Stimulated activated naive CD4-positive, alpha-beta T cell treated with Interleukin-2 at 50 U/mL for 16 hours (primary cell): ENCODE results near the gene H6PD.

Experiments used
- DNase-seq: peaks from one replicate; lab custom pipeline; 2025; lab: John Stamatoyannopoulos, UW

Gene H6PD

DNA sequence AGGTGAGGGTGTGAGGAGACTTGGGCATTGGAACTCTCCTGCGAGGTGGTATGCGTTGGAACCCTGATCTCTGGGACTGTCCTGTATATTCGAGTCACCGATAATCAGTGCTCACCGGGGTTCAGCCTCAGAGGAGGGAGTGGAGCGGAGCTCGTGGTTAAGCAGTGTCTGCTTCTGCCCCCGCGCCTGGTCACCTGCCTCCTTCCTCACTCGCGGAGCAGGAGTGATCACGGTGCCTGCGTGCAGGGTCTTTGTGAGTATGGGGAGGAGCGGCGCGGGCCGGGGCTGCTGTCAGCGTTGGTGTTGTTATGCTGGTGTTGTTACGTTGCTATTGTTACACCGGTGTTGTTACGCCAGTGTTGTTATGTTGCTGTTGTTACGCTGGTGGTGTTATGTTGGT lies 23.3 kb downstream of the H6PD start:
- no peak for DNase-seq

DNA sequence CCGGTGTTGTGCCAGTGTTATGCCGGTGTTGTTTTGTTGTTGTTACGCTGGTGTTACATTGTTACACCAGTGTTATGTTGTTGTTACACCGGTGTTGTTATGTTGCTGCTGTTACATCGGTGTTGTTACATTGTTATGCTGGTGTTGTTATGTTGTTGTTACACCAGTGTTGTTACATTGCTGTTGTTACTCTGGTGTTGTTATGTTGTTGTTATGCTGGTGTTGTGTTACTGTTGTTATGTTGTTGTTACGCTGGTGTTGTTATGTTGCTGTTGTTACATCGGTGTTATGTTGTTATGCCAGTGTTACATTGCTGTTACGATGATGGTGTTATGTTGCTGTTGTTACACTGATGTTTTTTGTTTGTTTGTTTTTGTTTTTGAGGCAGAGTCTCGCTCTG lies 24.1 kb downstream of the H6PD start:
- DNase-seq: no peak

GRCh38 chr1:9260059-9260766 lies 25.6 kb downstream of the H6PD start:
- no peak for DNase-seq

- no peak for DNase-seq
Observed at GRCh38 chr1:9261496-9261895, 26.9 kb downstream of the H6PD start.

DNA sequence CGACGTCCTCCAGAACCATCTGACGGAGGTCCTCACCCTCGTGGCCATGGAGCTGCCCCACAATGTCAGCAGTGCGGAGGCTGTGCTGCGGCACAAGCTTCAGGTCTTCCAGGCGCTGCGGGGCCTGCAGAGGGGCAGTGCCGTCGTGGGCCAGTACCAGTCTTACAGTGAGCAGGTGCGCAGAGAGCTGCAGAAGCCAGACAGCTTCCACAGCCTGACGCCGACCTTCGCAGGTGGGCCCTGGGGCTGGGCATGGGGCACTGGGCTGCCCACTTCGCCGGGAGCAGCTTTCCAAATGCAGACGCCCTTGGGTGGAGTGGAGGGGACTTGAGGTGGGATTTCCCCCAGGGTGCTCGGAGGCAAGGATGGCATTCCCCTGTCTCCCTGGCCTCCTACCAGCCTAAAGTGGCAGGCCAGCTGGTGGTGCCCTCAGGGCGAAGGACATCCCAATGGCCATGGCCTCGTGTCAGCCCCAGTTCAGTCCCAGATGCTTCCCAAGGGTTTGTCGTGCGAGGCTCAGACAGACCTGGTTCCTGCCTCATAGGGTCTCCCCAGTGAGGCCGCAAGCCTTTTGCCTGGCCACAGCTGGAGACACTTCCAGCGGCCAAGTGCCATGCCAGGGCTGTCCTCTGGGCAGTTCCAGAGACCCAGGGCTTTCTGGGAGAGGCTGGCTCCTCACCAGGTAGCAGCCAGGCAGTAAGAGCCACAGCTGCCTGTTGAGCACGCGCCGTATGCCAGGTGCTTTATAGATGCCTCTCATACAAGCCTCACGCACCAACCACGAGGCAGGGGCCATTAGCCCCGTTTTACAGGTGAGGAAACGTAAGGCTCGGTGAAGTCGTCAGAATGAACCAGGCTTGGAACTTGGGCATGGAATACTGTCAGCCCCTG lies 27.8 kb downstream of the H6PD start:
- DNase-seq: no peak

- no peak for DNase-seq
Observed at GRCh38 chr1:9263276-9263855, 28.8 kb downstream of the H6PD start.

- DNase-seq: no peak
Observed at GRCh38 chr1:9263984-9264872, 29.7 kb downstream of the H6PD start.

GRCh38 chr1:9265037-9265436 lies 30.5 kb downstream of the H6PD start:
- no peak for DNase-seq

DNA sequence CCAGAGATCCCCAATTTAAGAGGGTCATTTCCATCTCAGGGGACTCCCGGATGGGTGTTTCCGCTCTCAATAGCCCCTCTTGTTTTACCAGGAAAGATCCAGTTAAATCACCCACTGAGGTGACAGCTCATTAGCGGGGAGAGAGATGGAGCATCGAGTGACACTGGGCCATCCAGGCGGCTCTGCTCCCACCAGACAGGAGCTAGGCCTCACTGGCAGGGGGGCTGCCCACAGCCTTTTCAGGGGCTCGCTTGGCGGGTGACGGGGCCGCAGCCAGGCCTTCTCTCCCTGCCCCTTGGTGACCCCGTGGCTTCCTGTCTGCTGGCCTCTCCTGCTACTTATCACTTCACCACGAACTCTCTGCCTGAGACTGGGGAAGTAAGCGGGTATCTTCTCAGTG lies 31.4 kb downstream of the H6PD start:
- no peak for DNase-seq

DNA sequence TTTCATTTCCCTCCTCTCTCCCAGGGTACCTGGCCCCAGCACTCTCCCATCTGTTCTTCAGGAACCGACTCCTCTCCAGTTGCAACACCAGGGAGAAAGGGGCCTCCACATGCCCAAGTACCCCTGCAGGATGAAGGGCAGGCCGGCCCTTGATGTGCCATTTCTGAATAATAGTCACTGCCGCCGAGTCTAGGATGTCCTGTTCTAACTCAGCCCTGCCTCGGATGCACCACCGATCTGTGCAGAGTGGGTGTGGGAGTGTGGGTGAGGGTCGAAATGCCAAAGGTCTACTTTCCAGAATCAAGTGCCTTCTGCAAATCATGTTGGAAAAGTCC lies 32.7 kb downstream of the H6PD start:
- DNase-seq: no peak

DNA sequence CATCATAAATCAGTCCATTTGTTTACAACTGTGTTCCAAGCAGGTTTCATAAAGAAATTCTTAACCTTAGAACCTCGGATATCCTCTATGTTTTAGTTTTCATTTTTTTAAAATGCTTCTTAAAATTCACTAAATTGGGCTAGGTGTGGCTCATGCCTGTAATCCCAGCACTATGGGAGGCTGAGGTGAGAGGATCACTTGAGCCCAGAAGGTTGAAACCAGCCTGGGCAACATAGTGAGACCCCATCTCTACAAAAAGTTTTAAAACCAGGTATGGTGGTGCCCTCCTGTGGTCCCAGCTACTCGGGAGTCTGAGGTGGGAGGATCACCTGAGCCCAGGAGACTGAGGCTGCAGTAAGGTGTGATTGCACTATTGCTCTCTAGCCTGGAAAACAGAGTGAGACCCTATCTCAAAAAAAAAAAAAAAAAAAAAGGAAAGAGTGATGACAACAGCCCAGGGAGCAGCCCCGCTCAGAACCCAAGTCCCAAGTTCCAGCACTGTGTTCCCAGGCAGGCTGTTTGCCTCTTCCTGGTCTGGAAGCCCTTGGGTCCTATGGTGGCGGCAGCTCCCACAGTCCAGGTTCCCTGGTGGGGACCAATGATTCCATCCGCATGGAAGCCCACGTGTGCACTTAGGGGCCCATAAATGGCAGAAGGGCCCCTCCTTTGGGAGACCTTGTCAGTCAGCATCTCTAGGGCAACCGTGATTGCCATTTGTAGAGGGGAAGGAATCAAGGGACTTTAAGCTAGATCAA lies 33.4 kb downstream of the H6PD start:
- no peak for DNase-seq

DNA sequence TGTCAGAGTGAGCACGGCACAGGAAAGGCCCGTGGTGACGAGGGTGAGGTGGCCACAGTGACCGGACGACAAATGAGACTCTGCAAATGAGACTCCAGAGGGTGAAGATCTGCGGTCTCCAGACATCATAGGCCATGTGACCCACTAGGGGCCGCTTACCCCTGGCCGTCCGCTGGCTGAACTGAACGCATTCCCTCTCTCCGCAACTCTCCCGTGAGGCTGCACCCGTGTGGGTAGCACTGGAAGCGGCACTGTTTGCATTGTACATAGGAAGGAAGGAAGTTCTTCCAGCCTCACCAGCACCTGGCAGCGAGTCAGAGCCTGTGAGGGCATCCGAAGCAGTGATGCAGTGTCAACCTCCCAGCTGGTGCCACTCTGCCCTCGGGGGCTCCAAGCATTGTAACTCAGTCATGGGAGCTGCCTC lies 34.5 kb downstream of the H6PD start:
- DNase-seq: no peak

GRCh38 chr1:9269721-9270120 lies 35.1 kb downstream of the H6PD start:
- DNase-seq: no peak

GRCh38 chr1:9270290-9270883 lies 35.8 kb downstream of the H6PD start:
- no peak for DNase-seq

DNA sequence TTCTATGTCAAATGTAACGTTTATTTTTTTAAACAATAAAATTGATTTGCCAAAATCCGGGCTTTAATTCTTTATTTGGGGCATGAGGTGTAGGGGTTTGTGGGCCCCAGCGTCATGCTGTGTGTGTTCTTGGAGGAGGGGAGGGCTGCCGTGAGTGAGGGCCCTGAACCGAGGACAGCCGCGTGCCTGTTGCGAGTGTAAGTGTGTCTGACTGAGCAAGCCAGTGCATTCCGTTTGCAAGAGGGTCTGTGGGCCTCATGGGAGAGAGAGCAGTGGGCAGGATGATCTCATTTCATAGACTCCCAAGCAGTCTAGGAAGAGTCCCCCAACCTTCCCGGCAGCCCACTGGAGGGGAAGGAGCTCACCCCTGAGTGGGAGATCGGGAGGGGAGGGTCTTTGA lies 36.7 kb downstream of the H6PD start:
- no peak for DNase-seq

DNA sequence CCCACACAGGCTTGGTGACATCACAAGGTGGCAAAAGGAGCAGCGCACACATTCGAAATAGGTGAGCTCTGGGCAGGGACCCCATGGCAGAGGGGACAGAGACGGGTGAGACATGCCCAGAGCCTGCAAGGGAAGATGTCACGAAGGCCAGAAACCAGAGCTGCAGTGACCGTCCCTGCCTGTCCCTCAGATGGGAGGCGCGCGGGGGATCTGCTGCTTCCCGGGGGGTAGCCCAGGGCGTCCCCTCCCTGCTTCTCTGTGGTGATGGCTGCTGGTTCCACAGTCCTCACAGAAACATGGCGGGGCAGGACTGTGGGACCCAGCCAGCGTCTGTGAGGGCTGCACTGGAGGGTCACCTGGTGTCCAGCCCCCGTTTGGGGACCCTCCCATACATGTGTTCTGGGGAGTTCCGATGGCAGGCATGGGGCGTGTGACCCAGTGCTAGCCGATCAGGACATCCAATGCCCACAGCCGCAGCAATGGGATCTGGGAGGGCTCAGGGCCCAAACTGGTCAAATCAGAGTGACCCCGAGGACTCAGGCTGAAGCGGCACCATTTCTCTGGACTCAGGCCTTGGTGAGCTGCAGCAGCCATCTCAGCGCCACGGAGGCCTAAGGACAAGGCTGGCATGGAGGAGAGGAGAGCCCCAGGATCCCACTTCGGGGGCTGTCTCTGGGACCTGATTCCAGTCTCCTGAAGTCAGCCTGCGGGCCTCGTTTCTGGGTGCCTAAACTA lies 37.5 kb downstream of the H6PD start:
- no peak for DNase-seq

GRCh38 chr1:9273177-9273576 lies 38.6 kb downstream of the H6PD start:
- no peak for DNase-seq

GRCh38 chr1:9275161-9275560 lies 40.6 kb downstream of the H6PD start:
- DNase-seq: no peak

DNA sequence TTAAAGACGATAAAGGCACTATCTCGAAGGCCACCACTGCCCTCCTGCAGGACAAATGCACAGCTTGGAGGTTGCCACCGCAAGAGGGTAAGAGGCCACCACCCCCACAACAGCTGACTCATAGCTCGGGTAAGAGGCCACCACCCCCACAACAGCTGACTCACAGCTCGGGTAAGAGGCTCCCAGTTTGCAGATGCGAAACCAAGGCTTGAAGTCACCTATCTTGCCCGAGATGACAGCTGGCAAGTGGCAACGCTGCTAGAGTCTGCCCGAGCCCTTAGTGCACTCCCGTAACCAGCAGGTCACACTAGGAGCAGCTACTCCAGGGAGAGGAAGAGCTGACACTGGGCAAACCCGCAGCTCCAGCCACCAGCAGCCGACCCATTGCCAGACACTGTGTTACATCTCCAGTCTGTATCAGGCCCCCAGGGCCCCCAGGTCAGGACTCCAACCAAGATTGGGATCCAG lies 41.0 kb downstream of the H6PD start:
- DNase-seq: peak; percentile 76

- no peak for DNase-seq
Observed at GRCh38 chr1:9278116-9278515, 43.5 kb downstream of the H6PD start.
